Myometrial cell (primary cell): Measurements from ENCODE around the gene ZNF410. TPM values are rescaled to one million over a fixed set of nuclear protein-coding genes. Genes with fewer than 3 reads are reported as not detected.

Experiments used
- total RNA-seq: library from RNA; depleted of rRNA; stranded (reverse); fragments of >200 nt; gene quantifications from 2 replicates; pipeline ENCODE4 v1.2.3, GENCODE V29; 2015

ZNF410 gene
- 54.5 and 60.8 TPM in 2 replicates for total RNA-seq

GRCh38 chr14:73886449-73887317 is at the start of gene ZNF410:
ZNF410 (plus strand) TSS chr14:73886859; CDS start chr14:73892176, 5,317 bp downstream.

DNA sequence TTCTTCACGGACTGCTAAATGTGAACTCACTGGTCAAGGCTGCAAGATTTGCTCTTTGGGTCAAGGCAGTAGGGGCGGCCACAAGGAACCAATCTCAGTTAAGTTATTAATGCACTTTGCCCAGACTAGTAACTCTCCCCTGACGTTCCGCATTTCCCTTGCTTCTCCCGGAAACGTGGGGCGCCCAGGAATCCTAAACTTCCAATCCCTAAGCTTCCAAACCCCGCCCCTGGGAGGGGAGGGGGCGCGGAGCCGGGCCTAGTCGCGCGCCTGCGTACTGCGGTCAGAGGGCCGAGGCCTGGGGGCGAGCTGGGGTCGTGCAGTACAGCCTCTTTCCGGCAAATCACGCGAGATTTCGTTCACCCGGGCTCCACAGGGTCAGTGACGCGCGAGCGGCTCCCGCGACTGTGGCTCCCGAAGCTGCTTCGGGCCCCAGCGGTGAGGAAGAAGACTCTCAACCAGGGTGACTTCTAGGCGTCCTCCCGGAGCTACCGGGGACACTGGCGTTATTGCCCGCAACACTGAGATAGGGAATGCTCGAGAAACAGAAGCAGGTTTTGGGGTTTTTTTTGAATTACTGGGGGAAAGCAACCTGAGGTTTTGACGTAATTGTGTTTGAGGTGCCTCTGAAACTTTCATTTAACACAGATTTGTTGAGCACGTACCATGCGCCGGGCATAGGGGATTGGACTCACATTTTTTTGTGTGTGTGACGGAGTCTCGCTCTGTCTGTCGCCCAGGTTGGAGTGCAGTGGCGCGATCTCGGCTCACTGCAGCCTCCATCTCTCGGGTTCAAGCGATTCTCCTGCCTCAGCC is 34.9 kb upstream of the ZNF410 start, which contains the start of gene PTGR2:
TSS of gene PTGR2 (plus strand) at position 265 of the 816 bp plus-strand sequence. CDS start 7,032 bp downstream, outside the sequence.

GRCh38 chr14:73949752-73950734 is 63.4 kb downstream of the ZNF410 start, which contains the start of the genes COQ6 and FAM161B:
COQ6 (plus strand) TSS chr14:73950302; CDS start chr14:73950333, 31 bp downstream.
FAM161B (minus strand) TSS chr14:73950094; CDS start chr14:73950026, 68 bp downstream.

Other genes starting within 250 kb of the ZNF410 start
- 5.5 and 9.6 TPM in 2 replicates for gene DNAL1, start 241.9 kb upstream of the ZNF410 start, total RNA-seq
- gene PNMA1, start 172.5 kb upstream of the ZNF410 start, total RNA-seq, result 24.5 and 26.2 TPM in 2 replicates
- 4.6 and 6.2 TPM in 2 replicates for gene PTGR2, start 35.0 kb upstream of the ZNF410 start, total RNA-seq
- 3.4 and 4.6 TPM in 2 replicates for gene FAM161B, start 63.2 kb downstream of the ZNF410 start, total RNA-seq
- 19.3 and 23.2 TPM in 2 replicates for gene COQ6, start 63.4 kb downstream of the ZNF410 start, total RNA-seq
- gene ENTPD5, start 132.4 kb downstream of the ZNF410 start, total RNA-seq, result 8.9 and 10.8 TPM in 2 replicates
- gene BBOF1, start 132.5 kb downstream of the ZNF410 start, total RNA-seq, result 4.0 and 10.6 TPM in 2 replicates
- 13.0 and 16.5 TPM in 2 replicates for gene ALDH6A1, start 197.6 kb downstream of the ZNF410 start, total RNA-seq
- 7.6 and 9.2 TPM in 2 replicates for gene LIN52, start 198.1 kb downstream of the ZNF410 start, total RNA-seq